Keratinocyte (primary cell): ENCODE results near the gene ROR1.

Experiments used
- CTCF ChIP-seq, 3 experiments: IDR thresholded peaks in 1 of 3; conservative IDR thresholded peaks in 1 of 3; optimal IDR thresholded peaks in 1 of 3; 2 replicates in 2 of 3; 3 replicates in 1 of 3; pipeline versions ENCODE3 to v1.5.1; 2011; ENCODE audit warnings: low read length in 3 of 3, mild to moderate bottlenecking in 3 of 3, moderate library complexity in 2 of 3, control low read depth in 1 of 3, inconsistent platforms in 1 of 3; ENCODE audit not compliant: insufficient read depth in 2 of 3; ENCODE audit errors: extremely low read depth in 1 of 3
- EZH2 ChIP-seq: IDR thresholded peaks from one replicate; pipeline ENCODE4 v1.6.1; 2012; ENCODE audit warnings: inconsistent platforms, mild to moderate bottlenecking, low read length, moderate library complexity

DNA sequence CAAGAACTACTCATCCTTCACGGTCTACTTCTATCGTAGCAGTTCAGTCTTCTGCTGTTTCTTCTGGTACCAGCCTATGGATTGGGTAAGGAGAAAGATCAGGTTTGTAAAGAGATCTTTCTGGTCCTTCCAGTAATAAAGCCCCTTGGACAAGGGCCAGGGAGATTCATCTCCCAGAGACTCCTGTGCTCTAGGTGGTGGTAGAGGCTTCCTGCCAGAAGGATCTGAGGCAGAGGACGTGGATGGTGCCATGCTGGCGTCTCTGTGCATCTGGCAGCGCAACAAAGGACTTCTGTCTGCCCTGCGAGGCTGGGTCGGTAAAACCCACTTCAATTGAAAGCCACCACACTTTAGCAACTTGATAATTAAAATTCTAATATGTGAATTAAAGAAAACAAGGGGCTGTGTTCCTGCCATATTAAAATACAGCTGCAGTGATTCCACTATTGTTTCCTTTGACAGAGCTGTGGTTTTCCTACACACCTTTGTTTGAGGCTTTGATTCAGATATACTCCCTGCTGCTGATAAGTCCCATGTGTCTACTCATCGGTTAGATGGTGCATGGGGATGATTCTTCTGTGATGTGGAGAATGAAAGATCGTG is 73.6 kb downstream of the ROR1 start:
- TF ChIP-seq CTCF (optimal IDR thresholded peaks at IDR 0.05 in 1 of 3, IDR thresholded peaks at IDR 0.05 in 1 of 3, conservative IDR thresholded peaks at IDR 0.05 in 1 of 3; ENCODE audit: extremely low read depth in 1 of 3, insufficient read depth in 2 of 3, low read length in 3 of 3) = peak; percentile 31 to 64 (median 51)
- no peak for TF ChIP-seq EZH2
